Measurements from ENCODE around the gene CMTM4.
"Not testable (repeated sequence)": the region's sequence is repeated elsewhere in the genome, so short reads cannot be mapped to it uniquely, and the experiment has no call there.

CMTM4 gene

GRCh38 chr16:66616169-66616568, 80.4 kb downstream of the CMTM4 start:
- DNase-seq (ENCODE audit: low read depth), result no peak

GRCh38 chr16:66614161-66614802, 82.3 kb downstream of the CMTM4 start:
- no peak for DNase-seq (ENCODE audit: low read depth)

GRCh38 chr16:66612422-66612821, 84.1 kb downstream of the CMTM4 start:
- no peak for DNase-seq (ENCODE audit: low read depth)

GRCh38 chr16:66611911-66612310, 84.6 kb downstream of the CMTM4 start:
- not testable (repeated sequence) for DNase-seq (ENCODE audit: low read depth)

- no peak for DNase-seq (ENCODE audit: low read depth)
Observed at GRCh38 chr16:66610111-66610820, 86.3 kb downstream of the CMTM4 start.

GRCh38 chr16:66609139-66609510, 87.4 kb downstream of the CMTM4 start:
- DNase-seq (ENCODE audit: low read depth), result no peak

GRCh38 chr16:66608241-66609138, 88.1 kb downstream of the CMTM4 start:
- peak; percentile 72 for DNase-seq (ENCODE audit: low read depth)

- DNase-seq (ENCODE audit: low read depth), result no peak
Observed at GRCh38 chr16:66605979-66606751, 90.4 kb downstream of the CMTM4 start.

- DNase-seq (ENCODE audit: low read depth), result no peak
Observed at GRCh38 chr16:66605177-66605978, 91.2 kb downstream of the CMTM4 start.

GRCh38 chr16:66604376-66605176, 92.0 kb downstream of the CMTM4 start, which contains the start of gene CMTM3:
TSS of gene CMTM3 (plus strand) at chr16:66604704. CDS start at chr16:66604806, 102 bp downstream.
- DNase-seq (ENCODE audit: low read depth), result no peak

GRCh38 chr16:66603537-66604375, 92.8 kb downstream of the CMTM4 start:
- DNase-seq (ENCODE audit: low read depth), result peak; percentile 28

- DNase-seq (ENCODE audit: low read depth), result no peak
Observed at GRCh38 chr16:66601471-66601870, 95.1 kb downstream of the CMTM4 start.

GRCh38 chr16:66600477-66600876, 96.1 kb downstream of the CMTM4 start:
- DNase-seq (ENCODE audit: low read depth), result no peak

- DNase-seq (ENCODE audit: low read depth), result no peak
Observed at GRCh38 chr16:66599726-66600125, 96.8 kb downstream of the CMTM4 start.

- no peak for DNase-seq (ENCODE audit: low read depth)
Observed at GRCh38 chr16:66598111-66598510, 98.4 kb downstream of the CMTM4 start.

GRCh38 chr16:66596986-66597848, 99.3 kb downstream of the CMTM4 start:
- no peak for DNase-seq (ENCODE audit: low read depth)

- DNase-seq (ENCODE audit: low read depth), result not testable (repeated sequence)
Observed at GRCh38 chr16:66596559-66596958, 100.0 kb downstream of the CMTM4 start.

- no peak for DNase-seq (ENCODE audit: low read depth)
Observed at GRCh38 chr16:66594739-66595138, 101.8 kb downstream of the CMTM4 start.
